ENCODE measurements around the gene ALG8.

DNA sequence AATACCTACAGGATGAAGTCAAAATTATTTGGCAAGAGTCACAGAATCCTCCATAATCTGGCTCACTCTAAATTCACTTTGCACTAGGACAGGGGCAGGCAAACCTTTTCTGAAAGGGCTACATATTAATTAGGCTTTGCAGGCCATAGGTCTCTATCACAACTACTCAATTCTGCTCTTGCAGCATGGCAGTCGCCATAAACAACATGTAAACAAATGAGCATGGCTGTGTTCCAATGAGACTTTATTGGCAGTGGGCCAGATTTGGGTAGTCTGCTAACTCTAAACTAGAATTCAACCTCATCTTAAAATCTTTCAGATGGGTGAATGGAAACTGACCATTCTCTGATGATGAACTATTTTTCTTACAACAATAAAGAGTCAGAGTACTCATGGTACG is 70.0 kb downstream of the ALG8 start:
- TF ChIP-seq, protein P1, sequence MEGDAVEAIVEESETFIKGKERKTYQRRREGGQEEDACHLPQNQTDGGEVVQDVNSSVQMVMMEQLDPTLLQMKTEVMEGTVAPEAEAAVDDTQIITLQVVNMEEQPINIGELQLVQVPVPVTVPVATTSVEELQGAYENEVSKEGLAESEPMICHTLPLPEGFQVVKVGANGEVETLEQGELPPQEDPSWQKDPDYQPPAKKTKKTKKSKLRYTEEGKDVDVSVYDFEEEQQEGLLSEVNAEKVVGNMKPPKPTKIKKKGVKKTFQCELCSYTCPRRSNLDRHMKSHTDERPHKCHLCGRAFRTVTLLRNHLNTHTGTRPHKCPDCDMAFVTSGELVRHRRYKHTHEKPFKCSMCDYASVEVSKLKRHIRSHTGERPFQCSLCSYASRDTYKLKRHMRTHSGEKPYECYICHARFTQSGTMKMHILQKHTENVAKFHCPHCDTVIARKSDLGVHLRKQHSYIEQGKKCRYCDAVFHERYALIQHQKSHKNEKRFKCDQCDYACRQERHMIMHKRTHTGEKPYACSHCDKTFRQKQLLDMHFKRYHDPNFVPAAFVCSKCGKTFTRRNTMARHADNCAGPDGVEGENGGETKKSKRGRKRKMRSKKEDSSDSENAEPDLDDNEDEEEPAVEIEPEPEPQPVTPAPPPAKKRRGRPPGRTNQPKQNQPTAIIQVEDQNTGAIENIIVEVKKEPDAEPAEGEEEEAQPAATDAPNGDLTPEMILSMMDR (IDR thresholded peaks at IDR 0.05): no peak
- TF ChIP-seq TCF12 (IDR thresholded peaks at IDR 0.05) (no peak), POLR2AphosphoS5 (IDR thresholded peaks at IDR 0.05; ENCODE audit: low read depth, low read length) (no peak), FOSL2 (IDR thresholded peaks at IDR 0.05; ENCODE audit: borderline replicate concordance, low read depth) (no peak)
- TF ChIP-seq, protein P2, sequence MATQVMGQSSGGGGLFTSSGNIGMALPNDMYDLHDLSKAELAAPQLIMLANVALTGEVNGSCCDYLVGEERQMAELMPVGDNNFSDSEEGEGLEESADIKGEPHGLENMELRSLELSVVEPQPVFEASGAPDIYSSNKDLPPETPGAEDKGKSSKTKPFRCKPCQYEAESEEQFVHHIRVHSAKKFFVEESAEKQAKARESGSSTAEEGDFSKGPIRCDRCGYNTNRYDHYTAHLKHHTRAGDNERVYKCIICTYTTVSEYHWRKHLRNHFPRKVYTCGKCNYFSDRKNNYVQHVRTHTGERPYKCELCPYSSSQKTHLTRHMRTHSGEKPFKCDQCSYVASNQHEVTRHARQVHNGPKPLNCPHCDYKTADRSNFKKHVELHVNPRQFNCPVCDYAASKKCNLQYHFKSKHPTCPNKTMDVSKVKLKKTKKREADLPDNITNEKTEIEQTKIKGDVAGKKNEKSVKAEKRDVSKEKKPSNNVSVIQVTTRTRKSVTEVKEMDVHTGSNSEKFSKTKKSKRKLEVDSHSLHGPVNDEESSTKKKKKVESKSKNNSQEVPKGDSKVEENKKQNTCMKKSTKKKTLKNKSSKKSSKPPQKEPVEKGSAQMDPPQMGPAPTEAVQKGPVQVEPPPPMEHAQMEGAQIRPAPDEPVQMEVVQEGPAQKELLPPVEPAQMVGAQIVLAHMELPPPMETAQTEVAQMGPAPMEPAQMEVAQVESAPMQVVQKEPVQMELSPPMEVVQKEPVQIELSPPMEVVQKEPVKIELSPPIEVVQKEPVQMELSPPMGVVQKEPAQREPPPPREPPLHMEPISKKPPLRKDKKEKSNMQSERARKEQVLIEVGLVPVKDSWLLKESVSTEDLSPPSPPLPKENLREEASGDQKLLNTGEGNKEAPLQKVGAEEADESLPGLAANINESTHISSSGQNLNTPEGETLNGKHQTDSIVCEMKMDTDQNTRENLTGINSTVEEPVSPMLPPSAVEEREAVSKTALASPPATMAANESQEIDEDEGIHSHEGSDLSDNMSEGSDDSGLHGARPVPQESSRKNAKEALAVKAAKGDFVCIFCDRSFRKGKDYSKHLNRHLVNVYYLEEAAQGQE (IDR thresholded peaks at IDR 0.05; ENCODE audit: low read depth, low read length): no peak
